ENCODE data around the gene UGT1A5. TPM values are rescaled to one million over a fixed set of nuclear protein-coding genes. Genes with fewer than 3 reads are reported as not detected.
"Not testable (repeated sequence)": the region's sequence is repeated elsewhere in the genome, so short reads cannot be mapped to it uniquely, and the experiment has no call there.

UGT1A5 gene
- polyA plus RNA-seq, 1 experiment, result not detected

DNA sequence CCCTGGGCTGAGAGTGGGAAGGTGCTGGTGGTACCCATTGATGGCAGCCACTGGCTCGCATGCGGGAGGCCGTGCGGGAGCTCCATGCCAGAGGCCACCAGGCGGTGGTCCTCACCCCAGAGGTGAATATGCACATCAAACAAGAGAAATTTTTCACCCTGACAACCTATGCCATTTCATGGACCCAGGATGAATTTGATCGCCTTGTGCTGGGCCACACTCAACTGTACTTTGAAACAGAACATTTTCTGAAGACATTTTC, 34.5 kb downstream of the UGT1A5 start:
- Histone ChIP-seq H3K4me3 (ENCODE audit: low read depth, low read length) (no peak overlapping the region), H3K36me3 (ENCODE audit: control insufficient read depth, insufficient read depth, low read length) (no peaks in the 10 kb centered on the region), H3K27me3 (ENCODE audit: control insufficient read depth, insufficient read depth, low read length) (no peaks in the 10 kb centered on the region)
- ChIA-PET CTCF (no interaction called here), POLR2A (no interaction called here)
- no peak for DNase-seq (ENCODE audit: low read depth)
- TF ChIP-seq, protein P1, sequence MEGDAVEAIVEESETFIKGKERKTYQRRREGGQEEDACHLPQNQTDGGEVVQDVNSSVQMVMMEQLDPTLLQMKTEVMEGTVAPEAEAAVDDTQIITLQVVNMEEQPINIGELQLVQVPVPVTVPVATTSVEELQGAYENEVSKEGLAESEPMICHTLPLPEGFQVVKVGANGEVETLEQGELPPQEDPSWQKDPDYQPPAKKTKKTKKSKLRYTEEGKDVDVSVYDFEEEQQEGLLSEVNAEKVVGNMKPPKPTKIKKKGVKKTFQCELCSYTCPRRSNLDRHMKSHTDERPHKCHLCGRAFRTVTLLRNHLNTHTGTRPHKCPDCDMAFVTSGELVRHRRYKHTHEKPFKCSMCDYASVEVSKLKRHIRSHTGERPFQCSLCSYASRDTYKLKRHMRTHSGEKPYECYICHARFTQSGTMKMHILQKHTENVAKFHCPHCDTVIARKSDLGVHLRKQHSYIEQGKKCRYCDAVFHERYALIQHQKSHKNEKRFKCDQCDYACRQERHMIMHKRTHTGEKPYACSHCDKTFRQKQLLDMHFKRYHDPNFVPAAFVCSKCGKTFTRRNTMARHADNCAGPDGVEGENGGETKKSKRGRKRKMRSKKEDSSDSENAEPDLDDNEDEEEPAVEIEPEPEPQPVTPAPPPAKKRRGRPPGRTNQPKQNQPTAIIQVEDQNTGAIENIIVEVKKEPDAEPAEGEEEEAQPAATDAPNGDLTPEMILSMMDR (IDR thresholded peaks at IDR 0.05; ENCODE audit: insufficient read depth, low read depth, low read length), result no peak

DNA sequence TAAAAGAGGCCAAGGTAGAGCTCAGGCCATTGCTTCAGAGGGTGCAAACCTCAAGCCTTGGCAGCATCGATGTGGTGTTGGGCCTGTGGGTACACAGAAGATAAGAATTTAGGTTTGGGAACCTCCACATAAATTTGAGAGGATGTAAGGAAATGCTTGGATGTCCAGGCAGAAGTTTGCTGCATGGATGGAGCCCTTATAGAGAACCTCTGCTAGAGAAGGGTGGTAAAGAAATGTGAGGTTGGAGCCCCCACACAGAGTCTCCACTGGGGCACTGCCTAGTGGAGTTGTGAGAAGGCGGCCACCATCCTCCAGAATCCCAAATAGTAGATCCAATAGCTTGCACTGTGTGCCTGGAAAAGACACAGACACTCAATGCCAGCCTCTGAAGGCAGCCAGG, 38.0 kb downstream of the UGT1A5 start:
- POLR2A ChIA-PET; H3K36me3 ChIP-seq (ENCODE audit: control insufficient read depth, insufficient read depth, low read length); DNase-seq (ENCODE audit: low read depth); H3K27me3 ChIP-seq (ENCODE audit: control insufficient read depth, insufficient read depth, low read length); CTCF ChIA-PET; H3K4me3 ChIP-seq (ENCODE audit: low read depth, low read length): not testable (repeated sequence)

DNA sequence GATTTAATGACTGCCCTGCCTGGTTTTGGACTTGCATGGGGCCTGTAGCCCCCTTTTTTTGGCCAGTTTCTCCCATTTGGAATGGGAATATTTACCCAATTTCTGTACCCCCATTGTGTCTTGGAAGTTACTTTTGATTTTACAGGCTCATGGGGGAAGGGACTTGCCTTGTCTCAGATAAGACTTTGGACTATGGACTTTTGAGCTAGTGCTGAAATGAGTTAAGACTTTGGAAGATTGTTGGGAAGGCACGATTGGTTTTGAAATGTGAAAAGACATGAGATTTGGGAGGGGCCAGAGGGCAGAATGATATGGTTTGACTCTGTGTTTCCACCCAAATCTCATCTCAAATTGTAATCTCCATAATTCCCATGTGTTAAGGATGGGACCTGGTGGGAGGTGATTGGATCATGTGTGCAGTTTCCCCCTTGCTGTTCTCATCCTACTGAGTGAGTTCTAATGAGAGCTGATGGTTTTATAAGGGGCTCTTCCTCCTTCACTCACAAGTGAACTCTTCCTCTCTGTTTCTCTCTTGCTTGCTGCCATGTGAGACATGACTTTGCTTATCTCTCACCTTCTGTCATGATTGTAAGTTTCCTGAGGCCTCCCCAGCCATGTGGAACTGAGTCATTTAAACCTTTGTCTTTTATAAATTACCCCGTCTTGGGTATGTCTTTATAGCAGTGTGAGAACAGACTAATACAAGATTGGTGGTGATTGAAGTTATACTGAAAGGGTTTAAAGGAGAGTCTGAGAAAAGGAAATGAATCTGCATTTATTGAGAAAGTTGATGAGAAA, 38.7 kb downstream of the UGT1A5 start:
- POLR2A ChIA-PET; H3K36me3 ChIP-seq (ENCODE audit: control insufficient read depth, insufficient read depth, low read length); H3K4me3 ChIP-seq (ENCODE audit: low read depth, low read length); DNase-seq (ENCODE audit: low read depth); H3K27me3 ChIP-seq (ENCODE audit: control insufficient read depth, insufficient read depth, low read length); CTCF ChIA-PET: not testable (repeated sequence)

DNA sequence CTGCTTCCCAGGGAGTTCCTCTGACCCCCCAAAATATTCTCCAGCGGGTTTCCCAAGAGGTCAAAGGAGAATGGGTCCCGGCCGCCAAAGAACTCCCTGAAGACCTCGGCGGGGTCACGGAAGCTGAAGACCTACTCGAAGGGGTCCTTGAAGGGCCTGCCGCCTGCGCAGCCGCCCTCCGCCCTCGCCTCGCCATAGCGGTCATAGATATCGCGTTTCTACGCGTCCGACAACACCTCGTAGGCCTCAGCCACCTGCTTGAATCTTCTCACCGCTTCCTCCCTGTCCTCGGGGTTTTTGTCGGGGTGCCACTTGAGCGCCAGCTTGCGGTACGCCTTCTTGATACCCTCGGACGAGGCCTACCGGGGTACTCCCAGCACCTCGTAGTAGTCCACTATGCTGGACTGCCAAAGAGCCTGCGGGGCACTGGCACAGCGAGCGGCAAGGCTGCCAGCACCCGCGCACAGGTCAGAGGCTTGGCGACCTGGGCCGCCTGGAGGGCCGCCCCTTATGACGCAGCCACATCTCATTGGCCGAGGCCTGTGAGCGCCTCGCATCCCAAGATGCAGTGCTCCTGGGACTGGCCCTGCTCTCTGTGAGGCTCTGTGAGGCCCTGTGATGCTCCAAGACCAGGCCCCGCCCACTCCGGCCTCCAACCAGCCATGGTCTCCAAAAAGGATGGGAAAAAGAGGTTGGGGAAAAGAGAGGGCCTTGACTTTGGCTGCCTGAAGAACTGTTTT, 42.3 kb downstream of the UGT1A5 start:
- POLR2A ChIA-PET, result no interaction called here
- H3K36me3 ChIP-seq (ENCODE audit: control insufficient read depth, insufficient read depth, low read length), result no peaks in the 10 kb centered on the region
- no peak for DNase-seq (ENCODE audit: low read depth)
- H3K27me3 ChIP-seq (ENCODE audit: control insufficient read depth, insufficient read depth, low read length), result no peaks in the 10 kb centered on the region; the same call in 1 of the 2 replicates
- TF ChIP-seq, protein P1 (IDR thresholded peaks at IDR 0.05; ENCODE audit: insufficient read depth, low read depth, low read length), result no peak
- CTCF ChIA-PET, result no interaction called here
- no peak overlapping the region for H3K4me3 ChIP-seq (ENCODE audit: low read depth, low read length)

DNA sequence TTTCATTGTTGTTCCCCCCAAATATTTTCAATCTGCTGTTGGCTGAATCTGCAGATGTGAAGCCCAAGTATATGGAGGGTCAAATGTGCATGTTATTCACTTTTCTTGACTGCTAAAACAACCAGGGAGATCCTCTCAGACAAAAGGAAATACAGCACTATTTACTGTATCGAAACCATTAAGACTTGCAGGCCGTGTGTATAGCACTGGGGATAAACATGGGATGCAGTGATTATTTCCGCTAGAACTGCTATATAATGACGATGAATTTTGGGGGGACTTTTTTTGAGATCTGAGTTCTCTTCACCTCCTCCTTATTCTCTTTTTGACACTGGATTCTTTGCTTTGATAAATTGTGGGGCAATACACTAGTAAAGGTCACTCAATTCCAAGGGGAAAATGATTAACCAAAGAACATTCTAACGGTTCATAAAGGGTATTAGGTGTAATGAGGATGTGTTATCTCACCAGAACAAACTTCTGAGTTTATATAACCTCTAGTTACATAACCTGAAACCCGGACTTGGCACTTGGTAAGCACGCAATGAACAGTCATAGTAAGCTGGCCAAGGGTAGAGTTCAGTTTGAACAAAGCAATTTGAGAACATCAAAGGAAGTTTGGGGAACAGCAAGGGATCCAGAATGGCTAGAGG, 43.8 kb downstream of the UGT1A5 start:
- Histone ChIP-seq H3K36me3 (ENCODE audit: control insufficient read depth, insufficient read depth, low read length) (no peaks in the 10 kb centered on the region), H3K4me3 (ENCODE audit: low read depth, low read length) (no peak overlapping the region), H3K27me3 (ENCODE audit: control insufficient read depth, insufficient read depth, low read length) (no peaks in the 10 kb centered on the region; the same call in 1 of the 2 replicates)
- DNase-seq (ENCODE audit: low read depth), result no peak
- ChIA-PET CTCF (no interaction called here), POLR2A (no interaction called here)
- TF ChIP-seq, protein P1 (IDR thresholded peaks at IDR 0.05; ENCODE audit: insufficient read depth, low read depth, low read length), result no peak

DNA sequence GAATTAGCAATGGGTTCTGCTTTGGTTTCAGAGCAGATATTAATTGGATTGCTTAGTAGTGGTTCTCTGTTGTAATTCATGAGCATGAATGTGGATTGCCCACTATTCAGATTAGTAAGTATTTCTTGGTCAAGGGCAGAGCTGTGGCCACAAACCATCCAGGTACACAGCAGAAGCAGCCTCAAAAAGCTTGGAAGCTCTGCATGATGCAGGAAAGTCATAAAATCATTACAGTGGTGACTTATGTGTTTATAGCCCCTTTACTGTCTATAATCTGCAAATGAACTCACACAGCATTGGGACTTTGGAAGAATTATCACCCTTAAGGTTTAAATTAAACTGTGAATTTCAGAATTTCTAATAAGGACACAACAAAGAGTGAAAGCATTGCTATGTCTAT, 45.4 kb downstream of the UGT1A5 start:
- no peaks in the 10 kb centered on the region for H3K36me3 ChIP-seq (ENCODE audit: control insufficient read depth, insufficient read depth, low read length)
- H3K4me3 ChIP-seq (ENCODE audit: low read depth, low read length), result no peak overlapping the region
- ChIA-PET CTCF (no interaction called here), POLR2A (no interaction called here)
- H3K27me3 ChIP-seq (ENCODE audit: control insufficient read depth, insufficient read depth, low read length), result no peaks in the 10 kb centered on the region; the same call in 1 of the 2 replicates
- TF ChIP-seq, protein P1 (IDR thresholded peaks at IDR 0.05; ENCODE audit: insufficient read depth, low read depth, low read length), result no peak
- DNase-seq (ENCODE audit: low read depth), result no peak

Data from BJ (cell line).